ENCODE data around the gene PLEKHA8. TPM values are rescaled to one million over a fixed set of nuclear protein-coding genes. Genes with fewer than 3 reads are reported as not detected.

PLEKHA8 gene
- total RNA-seq, 6 experiments from 2014 or later, result 2.7 to 8.1 (median 4.4) TPM

GRCh38 chr7:29988424-29989256 is 39.6 kb upstream of the PLEKHA8 start:
- peak; percentile 46 to 66 (median 53) for DNase-seq
- 12% methylated on average over 25 of the region's 75 CpGs for WGBS (ENCODE audit: insufficient coverage, low coverage, low lambda C conversion rate, missing lambda C conversion rate)
- Histone ChIP-seq H3K36me3 (no peaks in the 10 kb centered on the region), H3K4me3 (peak overlapping the region; percentile 64 to 70 (median 64)), H3K4me1 (no peaks in the 10 kb centered on the region), H3K9me3 (no peaks in the 10 kb centered on the region), H3K27me3 (peaks cover 0 to 12% of the 10 kb centered on the region in 2 donors), H3K27ac (peak overlapping the region; percentile 40 to 63 (median 52))
- TF ChIP-seq, protein P1, sequence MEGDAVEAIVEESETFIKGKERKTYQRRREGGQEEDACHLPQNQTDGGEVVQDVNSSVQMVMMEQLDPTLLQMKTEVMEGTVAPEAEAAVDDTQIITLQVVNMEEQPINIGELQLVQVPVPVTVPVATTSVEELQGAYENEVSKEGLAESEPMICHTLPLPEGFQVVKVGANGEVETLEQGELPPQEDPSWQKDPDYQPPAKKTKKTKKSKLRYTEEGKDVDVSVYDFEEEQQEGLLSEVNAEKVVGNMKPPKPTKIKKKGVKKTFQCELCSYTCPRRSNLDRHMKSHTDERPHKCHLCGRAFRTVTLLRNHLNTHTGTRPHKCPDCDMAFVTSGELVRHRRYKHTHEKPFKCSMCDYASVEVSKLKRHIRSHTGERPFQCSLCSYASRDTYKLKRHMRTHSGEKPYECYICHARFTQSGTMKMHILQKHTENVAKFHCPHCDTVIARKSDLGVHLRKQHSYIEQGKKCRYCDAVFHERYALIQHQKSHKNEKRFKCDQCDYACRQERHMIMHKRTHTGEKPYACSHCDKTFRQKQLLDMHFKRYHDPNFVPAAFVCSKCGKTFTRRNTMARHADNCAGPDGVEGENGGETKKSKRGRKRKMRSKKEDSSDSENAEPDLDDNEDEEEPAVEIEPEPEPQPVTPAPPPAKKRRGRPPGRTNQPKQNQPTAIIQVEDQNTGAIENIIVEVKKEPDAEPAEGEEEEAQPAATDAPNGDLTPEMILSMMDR (IDR thresholded peaks at IDR 0.05), result no peak
- no peak for TF ChIP-seq POLR2A (IDR thresholded peaks at IDR 0.05)
- intact Hi-C loops (cut with DNase I), result no loop called here
- peak; percentile 46 to 66 (median 63) for ATAC-seq

- intact Hi-C loops (cut with DNase I), result no loop called here
- peak in 2 of 3 donors; percentile 30 to 61 for DNase-seq
- WGBS (ENCODE audit: insufficient coverage, low coverage, low lambda C conversion rate, missing lambda C conversion rate), result 0% methylated on average over 1 of the region's 79 CpGs
Measured at GRCh38 chr7:29989257-29989995, 38.8 kb upstream of the PLEKHA8 start, which contains the start of gene SCRN1. Gene SCRN1, minus strand, starts transcription at chr7:29989801. Its CDS starts 20,734 bp downstream, at chr7:29969067.

GRCh38 chr7:29990931-29991330 is 37.3 kb upstream of the PLEKHA8 start:
- no peak for DNase-seq
- H3K4me3 ChIP-seq, result no peak overlapping the region
- intact Hi-C loops (cut with DNase I), result no loop called here
- no peak for ATAC-seq
- TF ChIP-seq POLR2A (IDR thresholded peaks at IDR 0.05), result no peak
- TF ChIP-seq, protein P1 (IDR thresholded peaks at IDR 0.05), result no peak
- no peaks in the 10 kb centered on the region for H3K4me1 ChIP-seq
- no peaks in the 10 kb centered on the region for H3K36me3 ChIP-seq
- no peaks in the 10 kb centered on the region for H3K9me3 ChIP-seq
- no peak overlapping the region for H3K27ac ChIP-seq
- peaks cover 0 to 12% of the 10 kb centered on the region in 2 donors for H3K27me3 ChIP-seq
- WGBS (ENCODE audit: insufficient coverage, low coverage, low lambda C conversion rate, missing lambda C conversion rate), result 63% methylated on average over 4 of the region's 4 CpGs

More at GRCh38 chr7:29989257-29989995, 38.8 kb upstream of the PLEKHA8 start, which contains the start of gene SCRN1:
- Histone ChIP-seq H3K9me3 (no peaks in the 10 kb centered on the region), H3K27ac (peak within 1 kb of the TSS; percentile 40 to 63 (median 52)), H3K4me3 (peak within 1 kb of the TSS; percentile 64 to 70 (median 64)), H3K36me3 (no peaks in the 10 kb centered on the region), H3K27me3 (peaks cover 0 to 12% of the 10 kb centered on the region in 2 donors), H3K4me1 (no peaks in the 10 kb centered on the region)
- peak; percentile 39 to 55 (median 47) for ATAC-seq
- no peak for TF ChIP-seq POLR2A (IDR thresholded peaks at IDR 0.05)
- TF ChIP-seq, protein P1 (IDR thresholded peaks at IDR 0.05), result no peak

DNA sequence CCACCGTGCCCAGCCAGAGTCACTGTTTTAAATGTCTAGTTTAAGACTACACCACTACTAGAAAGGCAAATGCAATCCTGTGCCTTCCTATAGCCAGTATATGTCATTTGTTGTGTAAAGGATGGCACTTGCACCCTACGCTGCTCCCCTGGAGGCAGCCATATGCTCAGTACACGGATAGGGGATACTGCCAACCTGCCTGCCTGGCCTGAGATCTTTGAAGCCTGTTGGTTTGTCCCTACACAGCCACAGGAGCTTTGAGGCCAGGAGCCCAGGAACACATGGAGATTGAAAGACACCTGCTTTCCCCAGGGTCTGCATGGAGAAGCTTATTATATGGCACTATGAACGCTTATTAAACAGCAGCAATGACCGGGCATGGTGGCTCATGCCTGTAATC is 36.3 kb upstream of the PLEKHA8 start:
- intact Hi-C loops (cut with DNase I), result no loop called here
- DNase-seq (no peak), ATAC-seq (no peak)
- no peak overlapping the region for H3K4me3 ChIP-seq
- no peaks in the 10 kb centered on the region for H3K4me1 ChIP-seq
- TF ChIP-seq, protein P1 (IDR thresholded peaks at IDR 0.05), result no peak
- no peak for TF ChIP-seq POLR2A (IDR thresholded peaks at IDR 0.05)
- 85% methylated on average over 3 of the region's 5 CpGs for WGBS (ENCODE audit: insufficient coverage, low coverage, low lambda C conversion rate, missing lambda C conversion rate)
- H3K27me3 ChIP-seq, result peaks cover 0 to 12% of the 10 kb centered on the region in 2 donors
- H3K27ac ChIP-seq, result no peak overlapping the region
- H3K36me3 ChIP-seq, result no peaks in the 10 kb centered on the region
- H3K9me3 ChIP-seq, result no peaks in the 10 kb centered on the region

All from right lobe of liver (tissue), 6 donors.